Measurements from ENCODE around the gene SLC2A13.

SLC2A13 gene

GRCh38 chr12:39835517-39836489 is 270.1 kb downstream of the SLC2A13 start:
- no peaks in the 10 kb centered on the region for H3K27me3 ChIP-seq (ENCODE audit: control insufficient read depth, insufficient read depth, low read length, poor library complexity, severe bottlenecking)
- no peaks in the 10 kb centered on the region for H3K9me3 ChIP-seq (ENCODE audit: control insufficient read depth, low read length)
- 86 to 94% methylated on average over 1 to 3 of the region's 4 CpGs for WGBS, 2 experiments
- no peak overlapping the region for H3K4me3 ChIP-seq (ENCODE audit: insufficient read depth, low read depth, low read length)
- no peaks in the 10 kb centered on the region for H3K4me1 ChIP-seq (ENCODE audit: control insufficient read depth, insufficient read depth, low read length)
- no peaks in the 10 kb centered on the region for H3K36me3 ChIP-seq (ENCODE audit: control insufficient read depth, insufficient read depth, low read length)
- H3K27ac ChIP-seq (ENCODE audit: insufficient read depth, low read depth, low read length, poor library complexity, severe bottlenecking): no peak overlapping the region

- Histone ChIP-seq H3K27ac (ENCODE audit: insufficient read depth, low read depth, low read length, poor library complexity, severe bottlenecking) (no peak overlapping the region), H3K27me3 (ENCODE audit: control insufficient read depth, insufficient read depth, low read length, poor library complexity, severe bottlenecking) (no peaks in the 10 kb centered on the region), H3K4me1 (ENCODE audit: control insufficient read depth, insufficient read depth, low read length) (no peaks in the 10 kb centered on the region), H3K36me3 (ENCODE audit: control insufficient read depth, insufficient read depth, low read length) (no peaks in the 10 kb centered on the region), H3K9me3 (ENCODE audit: control insufficient read depth, low read length) (no peaks in the 10 kb centered on the region), H3K4me3 (ENCODE audit: insufficient read depth, low read depth, low read length) (no peak overlapping the region)
- WGBS, 2 experiments: 83 to 93% methylated on average over 1 of the region's 1 CpG
Measured at GRCh38 chr12:39831587-39832315, 274.1 kb downstream of the SLC2A13 start.

DNA sequence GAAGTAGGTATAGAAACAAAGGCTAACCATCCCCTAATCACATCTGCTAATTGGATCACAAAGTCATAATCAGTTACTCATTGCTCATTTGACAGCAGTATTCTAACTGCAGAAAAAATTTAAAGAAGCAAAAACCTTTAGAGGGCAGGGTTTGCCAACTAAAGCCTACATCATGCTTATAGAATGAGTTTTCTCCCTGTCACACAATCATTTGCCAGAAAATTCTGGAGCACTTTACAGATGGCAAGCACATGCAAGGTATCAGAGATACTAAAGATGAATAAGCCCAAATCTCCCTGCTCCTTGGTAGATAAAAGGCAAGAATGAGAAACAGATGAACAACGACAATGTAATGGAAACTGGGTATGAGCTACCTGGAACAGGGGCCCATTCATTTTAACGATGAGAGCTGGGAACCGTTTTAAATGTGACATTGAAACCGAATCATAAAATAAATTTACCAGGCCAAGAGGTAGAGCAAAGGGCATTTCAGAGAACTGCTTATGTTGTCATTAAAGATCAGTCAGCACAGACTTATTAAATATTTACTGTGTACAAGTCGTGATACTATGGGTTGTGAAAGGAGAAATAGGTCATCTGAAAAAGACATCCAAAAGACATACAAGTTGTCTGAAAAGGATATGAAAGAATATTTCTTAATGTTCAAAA is 274.9 kb downstream of the SLC2A13 start:
- Histone ChIP-seq H3K4me1 (ENCODE audit: control insufficient read depth, insufficient read depth, low read length) (no peaks in the 10 kb centered on the region), H3K27me3 (ENCODE audit: control insufficient read depth, insufficient read depth, low read length, poor library complexity, severe bottlenecking) (no peaks in the 10 kb centered on the region), H3K27ac (ENCODE audit: insufficient read depth, low read depth, low read length, poor library complexity, severe bottlenecking) (no peak overlapping the region), H3K36me3 (ENCODE audit: control insufficient read depth, insufficient read depth, low read length) (no peaks in the 10 kb centered on the region), H3K4me3 (ENCODE audit: insufficient read depth, low read depth, low read length) (no peak overlapping the region), H3K9me3 (ENCODE audit: control insufficient read depth, low read length) (no peaks in the 10 kb centered on the region)
- 97% methylated on average over 4 of the region's 5 CpGs for WGBS, 2 experiments

- no peaks in the 10 kb centered on the region for H3K27me3 ChIP-seq (ENCODE audit: control insufficient read depth, insufficient read depth, low read length, poor library complexity, severe bottlenecking)
- WGBS, 2 experiments: 93 to 97% methylated on average over 4 of the region's 4 CpGs
- no peaks in the 10 kb centered on the region for H3K4me1 ChIP-seq (ENCODE audit: control insufficient read depth, insufficient read depth, low read length)
- H3K4me3 ChIP-seq (ENCODE audit: insufficient read depth, low read depth, low read length): no peak overlapping the region
- no peak overlapping the region for H3K27ac ChIP-seq (ENCODE audit: insufficient read depth, low read depth, low read length, poor library complexity, severe bottlenecking)
- H3K36me3 ChIP-seq (ENCODE audit: control insufficient read depth, insufficient read depth, low read length): no peaks in the 10 kb centered on the region
- H3K9me3 ChIP-seq (ENCODE audit: control insufficient read depth, low read length): no peaks in the 10 kb centered on the region
Measured at GRCh38 chr12:39830171-39830570, 275.7 kb downstream of the SLC2A13 start.

- Histone ChIP-seq H3K4me3 (ENCODE audit: insufficient read depth, low read depth, low read length) (no peak overlapping the region), H3K27me3 (ENCODE audit: control insufficient read depth, insufficient read depth, low read length, poor library complexity, severe bottlenecking) (no peaks in the 10 kb centered on the region), H3K36me3 (ENCODE audit: control insufficient read depth, insufficient read depth, low read length) (no peaks in the 10 kb centered on the region), H3K9me3 (ENCODE audit: control insufficient read depth, low read length) (no peaks in the 10 kb centered on the region), H3K4me1 (ENCODE audit: control insufficient read depth, insufficient read depth, low read length) (no peaks in the 10 kb centered on the region), H3K27ac (ENCODE audit: insufficient read depth, low read depth, low read length, poor library complexity, severe bottlenecking) (no peak overlapping the region)
- 82 to 97% methylated on average over 3 of the region's 3 CpGs for WGBS, 2 experiments
Measured at GRCh38 chr12:39824505-39825212, 281.2 kb downstream of the SLC2A13 start.

DNA sequence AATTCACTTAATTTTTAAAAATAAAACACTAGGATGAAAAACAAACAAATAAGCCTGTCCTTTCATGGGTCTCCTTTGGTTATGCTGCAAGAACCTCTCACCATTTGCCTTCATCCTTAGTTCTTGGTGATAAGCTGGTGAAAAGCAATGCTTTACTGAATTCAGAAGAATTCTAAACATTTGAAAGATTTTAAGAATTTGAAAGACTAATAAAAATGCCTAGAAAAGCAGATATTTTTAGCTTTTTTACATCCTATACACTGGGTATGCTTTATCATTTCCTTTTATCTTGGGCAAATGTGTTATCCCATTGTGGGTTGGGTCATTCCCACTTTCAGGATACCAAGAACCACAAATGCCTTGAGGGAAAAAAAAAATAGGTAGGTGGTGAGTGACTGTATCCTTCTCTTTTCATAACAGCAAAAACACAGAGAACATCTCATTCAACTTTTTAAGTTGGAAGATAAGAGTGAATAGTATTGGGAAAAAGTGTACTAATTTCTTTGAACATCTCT is 289.2 kb downstream of the SLC2A13 start:
- Histone ChIP-seq H3K4me1 (ENCODE audit: control insufficient read depth, insufficient read depth, low read length) (no peaks in the 10 kb centered on the region), H3K4me3 (ENCODE audit: insufficient read depth, low read depth, low read length) (no peak overlapping the region), H3K36me3 (ENCODE audit: control insufficient read depth, insufficient read depth, low read length) (no peaks in the 10 kb centered on the region), H3K27ac (ENCODE audit: insufficient read depth, low read depth, low read length, poor library complexity, severe bottlenecking) (no peak overlapping the region), H3K9me3 (ENCODE audit: control insufficient read depth, low read length) (no peaks in the 10 kb centered on the region), H3K27me3 (ENCODE audit: control insufficient read depth, insufficient read depth, low read length, poor library complexity, severe bottlenecking) (no peaks in the 10 kb centered on the region)

GRCh38 chr12:39815746-39816145 is 290.1 kb downstream of the SLC2A13 start:
- no peaks in the 10 kb centered on the region for H3K27me3 ChIP-seq (ENCODE audit: control insufficient read depth, insufficient read depth, low read length, poor library complexity, severe bottlenecking)
- no peaks in the 10 kb centered on the region for H3K9me3 ChIP-seq (ENCODE audit: control insufficient read depth, low read length)
- no peaks in the 10 kb centered on the region for H3K4me1 ChIP-seq (ENCODE audit: control insufficient read depth, insufficient read depth, low read length)
- H3K27ac ChIP-seq (ENCODE audit: insufficient read depth, low read depth, low read length, poor library complexity, severe bottlenecking): no peak overlapping the region
- H3K36me3 ChIP-seq (ENCODE audit: control insufficient read depth, insufficient read depth, low read length): no peaks in the 10 kb centered on the region
- no peak overlapping the region for H3K4me3 ChIP-seq (ENCODE audit: insufficient read depth, low read depth, low read length)
- WGBS, 2 experiments: 97 to 100% methylated on average over 2 of the region's 2 CpGs

GRCh38 chr12:39814626-39815025 is 291.3 kb downstream of the SLC2A13 start:
- Histone ChIP-seq H3K4me1 (ENCODE audit: control insufficient read depth, insufficient read depth, low read length) (no peaks in the 10 kb centered on the region), H3K9me3 (ENCODE audit: control insufficient read depth, low read length) (no peaks in the 10 kb centered on the region), H3K4me3 (ENCODE audit: insufficient read depth, low read depth, low read length) (no peak overlapping the region), H3K27ac (ENCODE audit: insufficient read depth, low read depth, low read length, poor library complexity, severe bottlenecking) (no peak overlapping the region), H3K36me3 (ENCODE audit: control insufficient read depth, insufficient read depth, low read length) (no peaks in the 10 kb centered on the region), H3K27me3 (ENCODE audit: control insufficient read depth, insufficient read depth, low read length, poor library complexity, severe bottlenecking) (no peaks in the 10 kb centered on the region)
- WGBS, 2 experiments: 100% methylated on average over 1 of the region's 2 CpGs

- WGBS, 2 experiments: 95 to 100% methylated on average over 2 to 5 of the region's 5 CpGs
- Histone ChIP-seq H3K36me3 (ENCODE audit: control insufficient read depth, insufficient read depth, low read length) (no peaks in the 10 kb centered on the region), H3K27me3 (ENCODE audit: control insufficient read depth, insufficient read depth, low read length, poor library complexity, severe bottlenecking) (no peaks in the 10 kb centered on the region), H3K4me1 (ENCODE audit: control insufficient read depth, insufficient read depth, low read length) (no peaks in the 10 kb centered on the region), H3K27ac (ENCODE audit: insufficient read depth, low read depth, low read length, poor library complexity, severe bottlenecking) (no peak overlapping the region), H3K9me3 (ENCODE audit: control insufficient read depth, low read length) (no peaks in the 10 kb centered on the region), H3K4me3 (ENCODE audit: insufficient read depth, low read depth, low read length) (no peak overlapping the region)
Measured at GRCh38 chr12:39813776-39814175, 292.1 kb downstream of the SLC2A13 start.
